Measurements from ENCODE around the gene KRT82. TPM values are rescaled to one million over a fixed set of nuclear protein-coding genes. Genes with fewer than 3 reads are reported as not detected.

KRT82 gene
- total RNA-seq, 1 donor from 2014 or later: not detected

DNA sequence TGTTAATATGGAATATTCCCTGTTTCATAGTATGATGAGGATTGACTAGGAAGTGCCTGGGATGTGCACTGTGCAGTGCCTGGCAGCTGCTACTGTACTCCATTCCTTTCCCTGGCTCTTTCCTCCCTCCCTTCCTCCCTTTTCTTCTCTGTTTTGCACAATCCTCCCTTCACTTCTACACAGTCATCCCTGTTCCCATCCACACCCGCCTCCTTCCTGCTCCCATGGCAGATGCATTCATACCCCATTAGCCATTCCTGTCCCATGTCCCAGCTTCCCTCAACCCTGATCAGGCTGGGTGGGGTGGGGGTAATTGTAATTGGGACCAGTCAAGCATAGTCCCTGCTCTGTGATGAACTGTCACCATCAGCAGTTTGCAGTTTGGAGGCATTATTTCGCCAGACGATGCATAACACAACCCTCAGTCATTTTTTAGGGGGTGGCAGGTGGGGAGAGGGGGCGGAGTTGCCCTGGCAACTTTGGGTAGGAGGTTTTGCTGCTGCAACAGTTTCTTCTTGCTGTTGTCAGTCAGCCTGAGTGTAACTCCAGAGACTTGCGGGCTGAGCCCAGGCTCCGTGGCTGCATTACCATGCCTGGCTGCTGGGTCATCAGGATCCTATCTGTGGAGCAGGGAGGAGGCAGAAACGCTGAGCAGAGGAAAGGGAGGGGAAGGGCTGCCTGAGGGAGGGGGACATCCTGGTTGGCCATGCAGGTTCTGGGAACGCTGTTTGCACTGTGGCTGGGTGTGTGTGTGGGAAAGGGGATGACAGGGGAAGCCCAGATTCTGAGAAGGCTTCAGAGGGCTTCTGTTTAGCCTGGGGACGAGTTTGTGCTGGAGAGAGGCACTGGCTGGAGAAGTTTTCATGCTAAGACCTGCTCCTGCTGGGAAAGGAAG is 16.6 kb downstream of the KRT82 start:
- no peak overlapping the region for H3K4me3 Mint-ChIP-seq
- TF ChIP-seq, protein P1, sequence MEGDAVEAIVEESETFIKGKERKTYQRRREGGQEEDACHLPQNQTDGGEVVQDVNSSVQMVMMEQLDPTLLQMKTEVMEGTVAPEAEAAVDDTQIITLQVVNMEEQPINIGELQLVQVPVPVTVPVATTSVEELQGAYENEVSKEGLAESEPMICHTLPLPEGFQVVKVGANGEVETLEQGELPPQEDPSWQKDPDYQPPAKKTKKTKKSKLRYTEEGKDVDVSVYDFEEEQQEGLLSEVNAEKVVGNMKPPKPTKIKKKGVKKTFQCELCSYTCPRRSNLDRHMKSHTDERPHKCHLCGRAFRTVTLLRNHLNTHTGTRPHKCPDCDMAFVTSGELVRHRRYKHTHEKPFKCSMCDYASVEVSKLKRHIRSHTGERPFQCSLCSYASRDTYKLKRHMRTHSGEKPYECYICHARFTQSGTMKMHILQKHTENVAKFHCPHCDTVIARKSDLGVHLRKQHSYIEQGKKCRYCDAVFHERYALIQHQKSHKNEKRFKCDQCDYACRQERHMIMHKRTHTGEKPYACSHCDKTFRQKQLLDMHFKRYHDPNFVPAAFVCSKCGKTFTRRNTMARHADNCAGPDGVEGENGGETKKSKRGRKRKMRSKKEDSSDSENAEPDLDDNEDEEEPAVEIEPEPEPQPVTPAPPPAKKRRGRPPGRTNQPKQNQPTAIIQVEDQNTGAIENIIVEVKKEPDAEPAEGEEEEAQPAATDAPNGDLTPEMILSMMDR (conservative IDR thresholded peaks at IDR 0.05): no peak
- H3K4me1 Mint-ChIP-seq: no peaks in the 10 kb centered on the region
- DNase-seq (ENCODE audit: low read depth, low spot score): no peak
- H3K27ac Mint-ChIP-seq (ENCODE audit: unreplicated experiment): no peak overlapping the region
- peaks cover 14% of the 10 kb centered on the region for H3K27me3 Mint-ChIP-seq (ENCODE audit: low read depth)
- H3K36me3 Mint-ChIP-seq (ENCODE audit: low read depth): no peaks in the 10 kb centered on the region
- no peaks in the 10 kb centered on the region for H3K9me3 Mint-ChIP-seq

DNA sequence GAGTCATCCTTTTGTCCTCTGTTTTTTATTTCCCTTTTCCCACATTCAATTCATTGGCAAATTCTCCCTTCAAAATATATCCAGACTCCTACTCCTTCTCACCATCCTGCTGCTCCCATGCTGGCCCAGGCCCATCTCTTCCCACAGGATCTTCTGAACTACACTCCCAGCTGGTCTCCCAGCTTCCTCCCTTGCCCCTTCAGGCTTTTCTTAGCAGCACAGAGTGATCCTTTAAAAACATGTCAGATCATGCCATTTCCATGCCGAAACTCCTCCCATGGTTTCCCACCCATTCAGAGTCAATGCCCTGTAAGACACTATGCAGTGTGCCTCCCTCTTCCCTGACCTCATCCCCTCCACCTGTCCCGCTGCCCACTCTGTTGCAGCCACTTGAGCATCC is 18.3 kb downstream of the KRT82 start:
- no peaks in the 10 kb centered on the region for H3K36me3 Mint-ChIP-seq (ENCODE audit: low read depth)
- DNase-seq (ENCODE audit: low read depth, low spot score): no peak
- no peaks in the 10 kb centered on the region for H3K9me3 Mint-ChIP-seq
- H3K4me1 Mint-ChIP-seq: no peaks in the 10 kb centered on the region
- H3K4me3 Mint-ChIP-seq: no peak overlapping the region
- no peak overlapping the region for H3K27ac Mint-ChIP-seq (ENCODE audit: unreplicated experiment)
- TF ChIP-seq, protein P1 (conservative IDR thresholded peaks at IDR 0.05): no peak
- H3K27me3 Mint-ChIP-seq (ENCODE audit: low read depth): peaks cover 14% of the 10 kb centered on the region

DNA sequence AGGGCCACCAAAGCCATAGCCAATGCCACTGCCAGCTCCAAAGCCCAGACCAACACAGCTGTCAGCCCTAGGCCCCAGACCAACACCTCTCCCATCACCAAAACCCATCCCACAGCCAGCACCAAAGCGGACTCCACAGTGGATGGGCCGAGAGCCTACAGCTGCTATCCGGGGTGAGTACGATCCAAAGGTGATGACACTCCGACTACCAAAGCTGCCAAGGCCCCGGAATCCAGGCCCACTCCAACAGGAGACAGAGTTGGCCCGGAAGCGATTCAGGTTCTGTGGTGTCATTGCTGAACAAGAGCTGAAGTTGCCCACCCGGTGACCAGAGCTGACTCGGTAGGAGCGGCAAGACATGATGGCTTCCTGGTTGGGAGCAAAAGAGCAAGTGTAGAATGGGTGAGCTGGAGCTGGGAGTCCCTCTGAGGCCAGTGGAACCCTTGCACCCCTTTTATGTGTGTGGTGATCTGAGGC is 20.9 kb downstream of the KRT82 start, which contains the start of gene KRT84:
TSS of gene KRT84 (minus strand) at position 427 of the 477 bp plus-strand sequence. CDS start at position 360, 67 bp downstream.
- DNase-seq (ENCODE audit: low read depth, low spot score): no peak
- H3K4me1 Mint-ChIP-seq: no peaks in the 10 kb centered on the region
- peaks cover 14% of the 10 kb centered on the region for H3K27me3 Mint-ChIP-seq (ENCODE audit: low read depth)
- H3K4me3 Mint-ChIP-seq: no peak within 1 kb of the TSS
- no peaks in the 10 kb centered on the region for H3K9me3 Mint-ChIP-seq
- H3K36me3 Mint-ChIP-seq (ENCODE audit: low read depth): no peaks in the 10 kb centered on the region
- H3K27ac Mint-ChIP-seq (ENCODE audit: unreplicated experiment): no peak within 1 kb of the TSS
- TF ChIP-seq, protein P1 (conservative IDR thresholded peaks at IDR 0.05): no peak

DNA sequence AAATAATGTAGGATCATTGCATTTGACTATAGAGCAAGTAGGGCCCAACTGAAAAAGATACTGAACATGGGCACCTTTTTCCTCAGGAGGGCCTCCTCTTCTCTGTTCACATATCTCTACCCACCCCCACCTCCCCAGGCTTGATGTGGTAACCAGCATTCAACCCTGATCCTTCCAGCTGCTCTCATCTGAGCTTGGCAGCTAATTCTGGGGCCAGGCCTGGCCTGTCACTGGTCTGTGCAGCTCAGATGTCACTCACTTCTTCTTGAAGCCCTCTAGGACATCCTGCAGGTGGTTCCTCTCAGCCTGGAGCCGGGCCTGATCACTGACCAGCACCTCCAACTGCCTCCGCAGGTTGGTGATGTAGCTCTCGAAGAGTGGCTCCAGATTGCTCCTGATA is 22.8 kb downstream of the KRT82 start:
- Mint-ChIP-seq H3K4me3 (no peak overlapping the region), H3K27ac (ENCODE audit: unreplicated experiment) (no peak overlapping the region), H3K27me3 (ENCODE audit: low read depth) (peaks cover 3% of the 10 kb centered on the region), H3K9me3 (no peaks in the 10 kb centered on the region), H3K36me3 (ENCODE audit: low read depth) (no peaks in the 10 kb centered on the region), H3K4me1 (no peaks in the 10 kb centered on the region)
- TF ChIP-seq, protein P1 (conservative IDR thresholded peaks at IDR 0.05): no peak
- DNase-seq (ENCODE audit: low read depth, low spot score): no peak

DNA sequence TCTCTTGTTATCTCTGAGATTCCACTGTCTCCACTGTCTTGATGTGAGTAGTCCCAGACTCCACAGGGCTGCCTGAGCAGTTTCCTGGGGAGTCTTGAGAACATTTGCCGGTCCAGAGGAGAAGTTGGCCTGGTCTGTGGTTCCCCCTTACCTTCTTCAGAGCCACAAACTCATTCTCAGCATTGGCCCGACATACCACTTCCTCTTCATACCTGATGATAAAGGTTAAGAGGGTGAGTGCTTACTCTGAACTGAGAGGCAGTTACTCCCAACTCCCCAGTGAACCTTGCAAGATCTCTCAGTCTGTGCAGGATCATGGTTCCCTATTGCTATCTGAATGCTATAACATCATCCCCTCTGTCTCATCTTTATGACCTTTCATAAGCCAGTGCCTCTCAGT is 23.3 kb downstream of the KRT82 start:
- DNase-seq (ENCODE audit: low read depth, low spot score): no peak
- Mint-ChIP-seq H3K27me3 (ENCODE audit: low read depth) (peaks cover 3% of the 10 kb centered on the region), H3K4me1 (no peaks in the 10 kb centered on the region), H3K27ac (ENCODE audit: unreplicated experiment) (no peak overlapping the region), H3K36me3 (ENCODE audit: low read depth) (no peaks in the 10 kb centered on the region), H3K9me3 (no peaks in the 10 kb centered on the region), H3K4me3 (no peak overlapping the region)
- TF ChIP-seq, protein P1 (conservative IDR thresholded peaks at IDR 0.05): no peak
